Aorta (tissue), 5 donors: ENCODE results near the gene GRM8. TPM values are rescaled to one million over a fixed set of nuclear protein-coding genes. Genes with fewer than 3 reads are reported as not detected.

Experiments
- ATAC-seq: fragments of 200-7000 bp; cut with Tn5 transposase; one replicate; pipeline ENCODE4 v1.9.1; 2022; ENCODE audit warnings: moderate library complexity; ENCODE audit not compliant: low FRiP score
- DNase-seq, 2 donors: peaks; one replicate each; pipeline ENCODE4 v3.0.0-alpha.2; 2020
- H3K27ac ChIP-seq, 2 donors: one replicate each; pipeline ENCODE4 v1.5.1; 2013; ENCODE audit warnings: low read length in 2 of 2, mild to moderate bottlenecking in 2 of 2, moderate library complexity in 2 of 2, control low read depth in 1 of 2, inconsistent platforms in 1 of 2, low read depth in 1 of 2
- H3K27me3 ChIP-seq, 2 donors: one replicate each; pipeline ENCODE4 v1.6.1; 2013; ENCODE audit warnings: control low read depth in 1 of 2, low read length in 1 of 2, mild to moderate bottlenecking in 1 of 2, moderate library complexity in 1 of 2; ENCODE audit not compliant: insufficient read depth in 2 of 2, control insufficient read depth in 1 of 2
- H3K36me3 ChIP-seq, 2 donors: one replicate each; pipeline ENCODE4 v1.6.1; 2013; ENCODE audit warnings: control low read depth in 1 of 2, low read length in 1 of 2, mild to moderate bottlenecking in 1 of 2; ENCODE audit not compliant: insufficient read depth in 2 of 2, control insufficient read depth in 1 of 2
- H3K4me1 ChIP-seq, 2 donors: one replicate each; pipeline ENCODE4 v1.6.1; 2013; ENCODE audit warnings: low read length in 2 of 2, control low read depth in 1 of 2, mild to moderate bottlenecking in 1 of 2, moderate library complexity in 1 of 2; ENCODE audit not compliant: insufficient read depth in 2 of 2, control insufficient read depth in 1 of 2
- H3K4me3 ChIP-seq, 2 donors: one replicate each; pipeline ENCODE4 v1.5.1; 2013; ENCODE audit warnings: low read length in 2 of 2, control low read depth in 1 of 2, mild to moderate bottlenecking in 1 of 2
- H3K9me3 ChIP-seq: one replicate; pipeline ENCODE4 v1.6.1; 2013; ENCODE audit warnings: mild to moderate bottlenecking, low read length; ENCODE audit not compliant: control insufficient read depth
- WGBS, 2 donors: extraction: QIAGEN DNeasy Blood & Tissue Kit; methylation state at CpG; one replicate each; pipeline ENCODE4 v1.1.7; 2013; 5-methylcytosine and 5-hydroxymethylcytosine counted together
- intact Hi-C, 2 donors: fragments of 100-400 bp; cut with DNase I; formaldehyde crosslinking; loops; one replicate each; pipeline versions ENCODE4 v1.14.2 to v1.15.0; 2022
- polyA plus RNA-seq, 2 donors: library from polyadenylated mRNA; stranded (reverse); fragments of 200-250 nt; gene quantifications; one replicate each; pipeline ENCODE4 v1.2.3, GENCODE V29; 2013
- total RNA-seq, 2 donors: library from RNA; stranded (reverse); fragmentation: NEBNext Ultra II Directional; extraction: Animal tissue kit (Norgen Biotek cat#: 25700); gene quantifications; one replicate each; pipeline ENCODE4 v1.2.1, GENCODE V29; 2021
- donor health status: healthy with polysubstance abuse.
- donor health status: Bipolar disorder and iron deficiency.
- donor health status: DM: no; HTN: no; CAD: no.
- donor health status: DM: no; HTN: no; CAD: no.
- donor health status: DM: yes; HTN: yes; CAD: no.

GRM8 gene
- total and polyA plus RNA-seq, 4 donors = 0.20 TPM; not detected in 3

DNA sequence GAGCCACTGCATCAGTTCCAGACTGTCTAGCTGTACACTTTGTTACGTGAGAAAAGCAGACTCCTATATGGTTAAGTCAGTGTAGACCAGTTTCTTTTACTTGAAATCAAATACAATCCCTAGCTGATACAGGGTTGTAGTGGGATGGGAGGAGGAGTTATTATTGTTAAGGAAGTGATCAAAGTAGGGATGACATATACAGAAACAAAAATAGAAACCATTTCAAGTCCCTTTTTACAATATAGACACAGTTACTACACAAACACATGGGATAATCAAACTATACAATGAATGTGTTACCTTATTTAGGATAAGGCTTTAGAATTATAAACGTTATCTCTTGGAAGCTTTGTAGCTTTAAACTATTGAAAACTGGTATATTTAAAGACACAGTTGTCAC lies 233.9 kb downstream of the GRM8 start:
- no peak for DNase-seq
- Histone ChIP-seq H3K27ac (no peak overlapping the region), H3K9me3 (no peaks in the 10 kb centered on the region), H3K36me3 (no peaks in the 10 kb centered on the region), H3K4me1 (no peaks in the 10 kb centered on the region), H3K27me3 (no peaks in the 10 kb centered on the region), H3K4me3 (no peak overlapping the region)
- WGBS, 2 donors = 62 to 67% methylated on average over 2 of the region's 2 CpGs
- intact Hi-C loops = no loop called here
- no peak for ATAC-seq

DNA sequence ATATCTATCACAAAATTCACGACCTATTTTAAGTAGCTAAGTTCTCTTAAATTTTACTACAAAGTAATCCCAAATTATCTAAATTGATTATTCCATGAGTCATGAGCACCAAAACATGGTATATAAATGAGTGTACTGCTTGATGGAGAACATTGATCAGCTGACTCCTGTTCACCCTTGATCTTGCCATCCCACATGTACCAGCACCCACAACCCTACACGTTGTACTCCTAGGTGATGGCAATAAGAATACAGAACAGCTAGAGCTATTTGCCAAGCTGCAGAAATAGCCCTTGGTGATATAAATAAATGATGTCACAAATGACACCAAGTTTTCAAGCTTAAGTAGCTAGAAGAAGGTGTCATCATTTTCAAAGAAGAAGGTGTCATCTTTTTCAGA lies 235.5 kb downstream of the GRM8 start:
- no peaks in the 10 kb centered on the region for H3K36me3 ChIP-seq
- H3K4me3 ChIP-seq = no peak overlapping the region
- intact Hi-C loops = no loop called here
- DNase-seq (no peak), ATAC-seq (no peak)
- no peak overlapping the region for H3K27ac ChIP-seq
- H3K27me3 ChIP-seq = no peaks in the 10 kb centered on the region
- H3K4me1 ChIP-seq = no peaks in the 10 kb centered on the region
- no peaks in the 10 kb centered on the region for H3K9me3 ChIP-seq
- WGBS, 2 donors = 58 to 62% methylated on average over 2 of the region's 2 CpGs

DNA sequence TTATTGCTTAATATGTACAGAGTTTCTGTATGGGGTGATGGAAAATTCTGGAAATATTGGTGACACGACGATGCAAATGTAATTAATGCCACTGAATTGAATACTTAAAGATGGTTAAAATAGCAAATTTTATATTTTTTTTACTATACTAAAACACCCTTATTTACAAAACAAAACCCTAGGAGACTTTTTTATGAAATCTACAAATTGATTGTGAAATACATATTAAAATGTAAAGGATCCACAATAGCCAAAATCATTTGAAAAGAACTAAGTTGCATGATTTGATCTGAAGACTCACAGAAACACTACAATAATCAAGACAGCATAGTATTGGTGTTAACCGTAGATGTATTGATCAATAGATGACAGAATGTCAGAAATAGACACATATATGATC lies 252.0 kb downstream of the GRM8 start:
- H3K4me1 ChIP-seq = no peaks in the 10 kb centered on the region

DNA sequence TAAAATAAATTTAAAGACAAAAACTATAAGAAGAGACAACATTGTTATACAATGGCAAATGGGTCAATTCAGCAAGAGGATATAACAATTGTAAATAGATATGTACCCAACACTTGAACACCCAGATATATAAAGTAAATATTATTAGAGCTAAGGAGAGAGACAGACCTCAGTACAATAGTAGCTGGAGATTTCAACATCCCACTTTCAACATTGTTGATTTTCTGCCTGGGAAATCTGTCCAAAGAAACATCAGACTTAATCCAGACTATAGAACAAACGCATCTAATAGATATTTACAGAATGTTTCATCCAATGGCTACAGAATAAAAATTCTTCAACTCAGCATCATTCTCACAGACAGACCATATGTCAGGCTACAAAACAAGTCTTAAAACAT lies 256.1 kb downstream of the GRM8 start:
- Histone ChIP-seq H3K4me3 (no peak overlapping the region), H3K36me3 (no peaks in the 10 kb centered on the region), H3K27ac (no peak overlapping the region), H3K4me1 (no peaks in the 10 kb centered on the region), H3K27me3 (no peaks in the 10 kb centered on the region), H3K9me3 (no peaks in the 10 kb centered on the region)
- ATAC-seq = no peak
- 35 to 66% methylated on average over 1 of the region's 1 CpG for WGBS, 2 donors
- intact Hi-C loops = no loop called here
- DNase-seq = no peak

More for the DNA sequence above, 252.0 kb downstream of the GRM8 start:
- Histone ChIP-seq H3K27me3 (no peaks in the 10 kb centered on the region), H3K36me3 (no peaks in the 10 kb centered on the region), H3K9me3 (no peaks in the 10 kb centered on the region), H3K4me3 (no peak overlapping the region), H3K27ac (no peak overlapping the region)
- ATAC-seq (no peak), DNase-seq (no peak)
- intact Hi-C loops = no loop called here
- WGBS, 2 donors = 80 to 84% methylated on average over 3 of the region's 3 CpGs

DNA sequence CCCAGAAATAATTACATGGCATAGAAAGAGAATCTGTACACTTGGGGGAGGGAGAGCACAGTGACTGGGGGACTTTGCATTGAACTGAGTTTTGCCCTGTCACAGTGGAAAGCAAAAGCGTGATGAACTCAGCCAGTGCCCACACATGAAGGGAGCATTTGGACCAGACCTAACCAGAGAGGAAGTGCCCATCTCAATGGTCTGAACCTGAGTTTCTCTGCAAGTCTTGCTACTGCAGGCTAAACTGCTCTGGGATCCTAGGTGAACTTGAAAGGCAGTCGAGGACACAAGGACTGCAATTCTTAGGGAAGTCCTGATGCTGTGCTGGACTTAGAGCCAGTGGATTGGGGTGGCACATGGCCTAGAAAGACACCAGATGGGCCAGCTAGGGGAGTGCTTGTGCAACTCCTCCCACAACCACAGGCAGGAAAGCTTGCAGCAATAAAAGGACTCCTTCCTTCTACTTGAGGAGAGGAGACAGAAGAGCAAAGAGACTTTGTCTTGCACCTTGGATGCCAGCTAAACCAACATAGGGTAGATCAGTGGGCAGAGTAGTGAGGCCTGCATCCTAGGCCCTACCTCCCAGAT lies 259.0 kb downstream of the GRM8 start:
- Histone ChIP-seq H3K4me3 (no peak overlapping the region), H3K9me3 (no peaks in the 10 kb centered on the region), H3K4me1 (no peaks in the 10 kb centered on the region), H3K27me3 (no peaks in the 10 kb centered on the region), H3K27ac (no peak overlapping the region), H3K36me3 (no peaks in the 10 kb centered on the region)
- intact Hi-C loops = no loop called here
- ATAC-seq (no peak), DNase-seq (no peak)
- 80 to 86% methylated on average over 2 of the region's 2 CpGs for WGBS, 2 donors

DNA sequence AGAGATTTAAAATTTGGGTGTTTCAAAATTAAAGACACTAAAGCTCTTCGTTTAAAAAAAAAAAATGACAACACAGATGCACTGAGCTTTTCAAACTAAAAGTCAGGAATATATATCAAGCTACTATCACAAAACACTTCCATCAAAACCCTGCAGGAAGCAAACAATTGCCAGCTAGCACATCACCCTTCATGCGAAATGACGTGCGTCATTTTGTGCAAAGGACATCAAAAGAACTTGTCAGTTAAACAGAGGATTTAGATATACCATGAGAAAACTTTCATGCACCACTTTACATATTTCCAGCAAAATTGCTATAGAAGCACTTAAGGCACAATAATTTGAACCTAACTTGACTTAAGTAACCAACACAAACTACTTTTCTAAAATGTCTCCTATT lies 264.7 kb downstream of the GRM8 start:
- DNase-seq (no peak), ATAC-seq (no peak)
- Histone ChIP-seq H3K4me1 (no peaks in the 10 kb centered on the region), H3K4me3 (no peak overlapping the region), H3K27ac (no peak overlapping the region), H3K27me3 (no peaks in the 10 kb centered on the region), H3K9me3 (no peaks in the 10 kb centered on the region), H3K36me3 (no peaks in the 10 kb centered on the region)
- 84 to 86% methylated on average over 4 of the region's 4 CpGs for WGBS, 2 donors
- intact Hi-C loops = no loop called here

DNA sequence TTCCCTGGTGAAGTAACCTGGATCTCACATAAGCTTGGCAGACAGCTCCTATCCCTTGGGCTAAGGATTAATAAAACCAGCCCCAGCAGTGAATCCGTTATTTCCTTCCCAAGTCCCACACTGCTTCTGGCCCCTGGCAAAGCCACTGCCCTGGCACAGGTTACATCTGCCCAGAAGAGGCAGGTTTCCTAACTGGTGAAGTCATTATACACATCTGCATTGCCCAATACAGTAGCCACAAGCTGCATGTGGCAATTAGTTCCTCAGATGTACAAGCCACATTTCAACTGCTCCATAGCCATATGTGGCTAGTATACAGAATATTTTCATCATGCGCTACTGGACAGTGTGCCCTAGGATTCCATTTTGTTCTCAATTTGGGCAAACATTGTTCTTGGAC lies 273.0 kb downstream of the GRM8 start:
- intact Hi-C loops = no loop called here
- no peaks in the 10 kb centered on the region for H3K4me1 ChIP-seq
- WGBS, 2 donors = 59% methylated on average over 2 of the region's 2 CpGs
- H3K36me3 ChIP-seq = no peaks in the 10 kb centered on the region
- DNase-seq = no peak
- H3K9me3 ChIP-seq = no peaks in the 10 kb centered on the region
- H3K27me3 ChIP-seq = no peaks in the 10 kb centered on the region
- H3K27ac ChIP-seq = no peak overlapping the region
- no peak for ATAC-seq
- H3K4me3 ChIP-seq = no peak overlapping the region

DNA sequence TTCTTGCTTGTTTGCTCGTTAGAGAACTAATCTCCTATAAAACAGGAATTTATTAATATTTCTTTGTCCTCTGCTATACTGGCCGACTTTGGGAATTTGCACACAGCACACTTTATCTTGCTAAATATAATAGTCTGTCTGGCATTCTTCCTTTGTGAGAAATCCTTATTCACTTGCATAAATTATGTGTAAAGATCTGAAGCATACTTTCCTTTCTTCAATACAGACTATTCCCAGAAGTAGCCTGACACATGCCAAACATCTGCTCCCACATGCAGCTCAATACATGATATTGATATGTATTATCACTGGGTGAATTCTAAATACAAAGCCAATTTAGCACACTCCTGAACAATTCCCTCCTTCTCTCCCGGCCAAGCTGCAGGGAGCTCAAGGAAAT lies 273.9 kb downstream of the GRM8 start:
- Histone ChIP-seq H3K4me3 (no peak overlapping the region), H3K36me3 (no peaks in the 10 kb centered on the region), H3K4me1 (no peaks in the 10 kb centered on the region), H3K27me3 (no peaks in the 10 kb centered on the region), H3K9me3 (no peaks in the 10 kb centered on the region), H3K27ac (no peak overlapping the region)
- ATAC-seq (no peak), DNase-seq (no peak)
- 50 to 59% methylated on average over 3 of the region's 3 CpGs for WGBS, 2 donors
- intact Hi-C loops = no loop called here

DNA sequence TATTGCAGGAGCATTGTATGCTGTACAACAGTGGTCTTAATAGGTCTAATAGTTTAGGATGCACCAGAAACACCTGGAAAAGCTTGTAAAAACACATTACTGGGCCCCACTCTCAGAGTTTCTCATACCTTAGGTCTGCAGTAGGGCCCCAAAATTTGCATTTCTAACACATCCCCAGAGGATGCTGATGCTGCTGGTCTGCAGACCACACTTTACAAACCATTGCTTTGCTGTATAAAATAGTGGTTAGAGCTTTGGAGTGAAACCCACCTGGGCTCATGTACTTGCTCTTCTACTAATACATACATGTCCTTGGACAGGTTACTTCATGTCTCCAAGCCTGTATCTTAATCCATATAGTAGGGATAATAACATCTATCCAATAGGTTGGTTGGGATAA lies 279.7 kb downstream of the GRM8 start:
- no peak for DNase-seq
- Histone ChIP-seq H3K9me3 (no peaks in the 10 kb centered on the region), H3K27ac (no peak overlapping the region), H3K4me3 (no peak overlapping the region), H3K4me1 (no peaks in the 10 kb centered on the region), H3K36me3 (no peaks in the 10 kb centered on the region), H3K27me3 (no peaks in the 10 kb centered on the region)
- intact Hi-C loops = no loop called here
- ATAC-seq = no peak
